Globus pallidus (tissue), 1 donor: ENCODE data around the gene GORAB.

Experiments
- DNase-seq: peaks from one replicate; pipeline ENCODE4 v3.0.0-alpha.2; 2015; ENCODE audit warnings: low spot score

The GORAB gene, protein sequence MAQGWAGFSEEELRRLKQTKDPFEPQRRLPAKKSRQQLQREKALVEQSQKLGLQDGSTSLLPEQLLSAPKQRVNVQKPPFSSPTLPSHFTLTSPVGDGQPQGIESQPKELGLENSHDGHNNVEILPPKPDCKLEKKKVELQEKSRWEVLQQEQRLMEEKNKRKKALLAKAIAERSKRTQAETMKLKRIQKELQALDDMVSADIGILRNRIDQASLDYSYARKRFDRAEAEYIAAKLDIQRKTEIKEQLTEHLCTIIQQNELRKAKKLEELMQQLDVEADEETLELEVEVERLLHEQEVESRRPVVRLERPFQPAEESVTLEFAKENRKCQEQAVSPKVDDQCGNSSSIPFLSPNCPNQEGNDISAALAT

DNA sequence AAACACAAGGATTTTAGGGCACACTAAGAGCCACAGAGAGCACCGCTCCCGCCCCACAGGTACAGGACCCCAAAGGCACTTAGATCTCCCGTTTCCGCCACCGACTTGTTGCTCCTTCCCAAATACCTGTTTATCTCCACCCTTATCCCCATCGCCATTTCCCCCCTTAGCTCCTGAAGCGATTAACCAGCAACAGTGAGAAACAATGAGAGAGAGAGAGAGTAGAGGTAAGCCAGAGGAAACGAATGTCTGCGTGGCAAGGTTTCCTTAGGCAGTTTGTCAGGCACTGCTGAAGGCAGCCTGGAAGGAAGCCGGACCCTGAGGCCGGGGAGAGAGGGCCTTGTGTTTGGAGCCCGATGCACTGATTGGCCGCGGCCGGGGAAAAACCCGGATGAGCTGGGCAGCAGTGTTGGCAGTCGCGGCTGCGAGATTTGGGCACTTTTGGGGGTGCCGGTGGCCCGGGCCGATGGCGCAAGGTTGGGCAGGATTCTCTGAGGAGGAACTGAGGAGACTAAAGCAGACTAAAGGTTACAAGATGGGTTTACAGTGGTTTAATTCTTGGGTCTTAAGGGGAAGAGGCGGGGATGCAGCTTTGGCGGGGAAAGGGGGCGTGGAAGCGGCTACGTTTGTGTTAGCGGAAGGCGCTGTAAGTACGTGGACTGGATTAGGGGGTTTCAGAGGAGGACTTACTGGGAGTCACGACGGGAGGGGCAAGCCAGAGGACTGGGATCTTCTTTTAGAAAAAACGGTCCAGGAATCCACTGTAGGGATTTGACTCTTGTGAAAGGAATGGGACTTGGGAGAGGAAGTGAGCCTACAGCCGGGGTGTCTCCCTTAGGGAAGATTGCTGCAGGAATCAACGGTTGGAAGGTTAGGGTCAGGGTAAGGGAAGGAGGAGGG is at the start of gene GORAB:
TSS of gene GORAB (plus strand) at position 409 of the 900 bp plus-strand sequence. CDS start at position 467, 58 bp downstream.
- peak; percentile 86 for DNase-seq

DNA sequence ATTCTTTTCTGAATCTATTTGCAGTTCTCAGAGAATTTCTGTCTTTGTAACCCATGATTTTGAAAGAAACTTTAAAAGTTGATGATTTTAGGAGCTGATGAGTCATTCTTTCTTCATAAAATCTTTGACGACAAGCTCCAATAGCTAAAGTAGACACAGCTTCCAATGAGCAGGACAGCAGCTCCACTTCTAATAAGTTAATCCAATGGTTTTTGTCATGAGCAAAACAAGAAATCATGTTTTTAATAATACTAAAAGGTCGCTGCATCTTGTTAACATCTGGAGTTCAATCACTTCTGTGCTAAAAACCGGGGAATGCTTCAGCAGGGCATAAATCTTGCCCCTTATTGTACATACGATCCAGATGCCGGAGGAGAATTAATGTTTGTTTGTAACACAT is 48.9 kb upstream of the GORAB start:
- no peak for DNase-seq

DNA sequence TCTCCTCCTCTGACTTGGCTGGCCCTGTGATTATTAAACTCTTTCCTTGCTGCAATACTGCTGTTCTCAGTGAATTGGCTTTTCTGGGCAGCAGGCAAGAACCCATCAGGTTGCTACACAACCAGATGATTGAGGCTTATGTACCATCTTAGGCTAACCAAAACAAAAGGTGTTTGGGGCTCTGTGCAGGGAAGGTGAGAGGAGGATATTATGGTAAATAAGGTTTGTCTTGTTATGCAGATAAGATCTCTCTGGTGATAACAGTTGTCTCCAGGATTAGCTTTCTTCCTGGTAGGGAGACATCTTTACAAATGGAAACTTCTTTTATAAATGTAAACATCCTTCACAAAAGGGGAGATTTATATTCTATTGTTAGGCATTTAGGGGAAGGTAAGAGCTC is 44.5 kb upstream of the GORAB start:
- no peak for DNase-seq

DNA sequence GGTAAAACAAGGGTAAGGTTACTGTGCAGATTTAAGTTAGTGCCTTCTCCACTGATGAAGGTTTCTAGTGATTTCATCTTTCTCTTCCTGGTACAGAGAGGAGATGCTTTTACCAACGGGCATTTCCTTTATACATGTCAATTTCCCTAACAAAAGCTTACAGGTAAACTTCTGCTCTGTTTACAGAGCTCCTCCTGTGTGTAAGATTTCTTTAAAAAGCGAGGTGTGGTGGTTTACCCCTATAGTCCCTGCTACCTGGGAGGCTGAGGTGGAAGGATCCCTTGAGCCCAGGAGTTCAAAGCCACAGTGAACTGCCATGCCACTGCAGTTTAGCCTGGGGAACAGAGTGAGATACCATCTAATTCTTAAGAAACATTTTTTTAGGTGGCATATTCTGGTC is 40.7 kb upstream of the GORAB start:
- no peak for DNase-seq

DNA sequence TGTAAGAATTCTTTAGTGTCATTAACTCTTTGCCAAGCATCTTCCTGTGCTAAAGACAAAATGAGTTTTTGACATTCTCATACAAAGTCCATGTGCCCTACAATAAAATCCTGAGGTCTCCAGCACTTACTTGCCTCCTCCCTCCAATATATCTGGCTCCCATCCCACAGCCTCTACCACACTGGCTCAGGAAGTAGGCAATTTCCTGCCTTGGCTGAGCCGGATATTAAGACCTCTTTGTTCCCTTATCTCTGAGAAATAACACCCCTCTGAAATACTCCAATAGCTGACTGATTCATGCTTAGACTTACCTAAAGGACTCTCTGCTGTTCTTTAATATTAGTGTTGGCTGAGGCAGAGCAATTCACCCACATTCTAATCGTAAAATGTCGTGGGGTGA is 37.6 kb upstream of the GORAB start:
- no peak for DNase-seq

DNA sequence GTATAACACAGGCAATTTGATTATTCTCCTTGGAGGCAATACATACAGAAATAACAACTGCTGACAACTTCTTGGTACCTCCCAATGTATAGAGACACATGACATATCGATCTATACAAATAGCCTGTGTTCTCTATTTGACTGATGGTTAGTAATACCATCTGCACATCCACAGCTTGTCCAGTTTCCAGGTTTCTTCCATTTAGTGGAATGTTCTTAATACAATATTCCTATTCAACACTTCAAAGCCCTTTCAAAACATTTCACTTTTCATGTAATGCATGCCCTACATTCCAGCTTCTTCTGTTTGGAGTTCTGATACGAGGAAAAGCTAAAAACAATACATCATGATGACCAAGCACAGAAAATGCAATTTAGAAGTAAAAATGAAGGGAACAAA is 37.0 kb upstream of the GORAB start:
- DNase-seq: no peak

DNA sequence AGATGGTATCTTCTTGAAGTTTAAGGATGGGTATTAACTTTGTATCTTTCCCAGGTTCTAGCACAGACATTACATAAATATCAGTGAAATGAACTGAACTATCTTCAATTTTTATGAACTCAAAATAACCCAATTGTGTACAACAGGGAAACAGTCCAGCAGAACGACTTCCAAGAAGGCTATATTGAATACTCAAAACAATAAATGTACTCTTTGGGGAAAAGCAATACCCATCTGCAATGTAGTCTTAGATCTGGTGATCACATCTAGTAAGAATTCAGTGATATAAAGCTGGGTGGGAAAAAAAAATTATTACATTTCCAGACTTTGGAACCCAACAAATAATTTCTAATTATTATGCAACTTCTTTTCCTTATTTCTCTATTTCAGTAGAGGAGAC is 33.1 kb upstream of the GORAB start:
- DNase-seq: no peak

DNA sequence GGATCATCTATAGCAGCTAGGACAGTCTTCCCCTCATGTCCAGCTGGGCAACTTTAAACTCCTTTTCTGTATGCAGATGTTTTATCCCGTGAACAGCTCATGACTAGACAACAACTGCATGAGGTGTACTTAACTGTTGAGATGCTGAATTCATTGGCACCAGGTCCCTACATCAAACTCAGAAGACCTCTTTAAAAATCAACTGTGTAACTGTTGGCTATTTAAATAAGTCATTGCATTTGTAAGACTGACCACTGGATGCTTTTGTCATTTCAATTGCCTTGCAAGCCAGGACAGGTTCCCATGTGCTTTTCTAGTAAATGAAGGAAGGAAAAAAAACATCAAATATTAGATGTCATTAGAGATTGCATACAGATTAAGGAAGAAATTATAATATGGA is 28.3 kb upstream of the GORAB start:
- DNase-seq: no peak

DNA sequence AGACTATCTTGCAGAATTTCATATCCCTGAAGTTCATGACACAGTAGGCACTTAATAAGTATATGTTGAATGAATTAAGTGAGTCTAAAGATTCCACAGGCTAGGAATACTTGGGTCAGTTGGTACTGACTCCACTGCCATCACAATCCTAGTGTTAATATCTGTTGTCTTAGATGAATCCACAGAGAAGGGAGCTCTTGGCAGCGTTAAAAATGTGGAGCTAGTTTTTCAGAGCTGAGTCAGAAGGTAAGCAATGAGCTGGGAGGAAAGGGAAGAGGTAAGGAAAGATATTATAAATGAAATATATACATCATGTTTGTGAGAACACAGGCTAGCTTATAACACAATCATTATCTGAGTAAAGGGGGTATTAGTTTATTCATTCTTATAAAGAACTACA is 21.8 kb upstream of the GORAB start:
- no peak for DNase-seq

DNA sequence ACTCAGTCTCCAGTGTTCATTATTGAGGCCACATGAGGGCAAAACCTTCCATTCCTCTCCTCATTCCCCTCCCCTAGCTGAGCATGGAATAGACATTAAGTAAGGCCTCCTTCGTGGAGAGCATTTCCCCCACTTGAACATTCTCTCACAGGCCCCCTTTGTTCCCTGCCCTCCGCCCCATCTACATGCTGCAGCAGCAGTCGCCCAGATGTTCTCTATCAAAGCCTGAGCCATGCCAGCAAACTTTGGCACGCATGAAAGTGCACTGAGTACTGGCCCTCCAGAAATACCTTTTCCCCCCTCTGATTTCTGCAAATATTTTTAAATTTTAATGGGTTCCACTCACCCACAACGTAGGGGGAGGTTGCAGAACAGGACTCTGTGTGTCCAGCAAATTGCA is 20.9 kb upstream of the GORAB start:
- DNase-seq: no peak

DNA sequence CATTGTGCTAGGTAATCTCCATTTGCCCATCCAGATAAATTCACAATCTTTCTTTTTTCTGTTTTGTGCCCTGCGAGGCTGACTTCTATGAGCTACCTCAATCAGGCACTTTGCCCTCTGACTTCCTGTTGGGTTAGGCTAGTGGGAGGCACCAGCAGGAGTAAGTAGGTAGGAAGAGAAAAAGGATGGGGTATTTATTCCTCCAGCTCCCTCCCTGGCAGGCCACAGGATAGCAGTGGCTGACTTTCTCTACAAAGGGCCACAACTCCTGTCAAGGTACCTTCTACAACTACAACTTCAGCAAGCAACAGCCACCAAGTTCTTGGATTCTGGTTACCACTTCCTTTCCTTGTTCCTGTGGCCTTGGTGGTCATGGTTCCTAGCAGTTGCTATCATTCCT is 18.8 kb upstream of the GORAB start:
- no peak for DNase-seq

DNA sequence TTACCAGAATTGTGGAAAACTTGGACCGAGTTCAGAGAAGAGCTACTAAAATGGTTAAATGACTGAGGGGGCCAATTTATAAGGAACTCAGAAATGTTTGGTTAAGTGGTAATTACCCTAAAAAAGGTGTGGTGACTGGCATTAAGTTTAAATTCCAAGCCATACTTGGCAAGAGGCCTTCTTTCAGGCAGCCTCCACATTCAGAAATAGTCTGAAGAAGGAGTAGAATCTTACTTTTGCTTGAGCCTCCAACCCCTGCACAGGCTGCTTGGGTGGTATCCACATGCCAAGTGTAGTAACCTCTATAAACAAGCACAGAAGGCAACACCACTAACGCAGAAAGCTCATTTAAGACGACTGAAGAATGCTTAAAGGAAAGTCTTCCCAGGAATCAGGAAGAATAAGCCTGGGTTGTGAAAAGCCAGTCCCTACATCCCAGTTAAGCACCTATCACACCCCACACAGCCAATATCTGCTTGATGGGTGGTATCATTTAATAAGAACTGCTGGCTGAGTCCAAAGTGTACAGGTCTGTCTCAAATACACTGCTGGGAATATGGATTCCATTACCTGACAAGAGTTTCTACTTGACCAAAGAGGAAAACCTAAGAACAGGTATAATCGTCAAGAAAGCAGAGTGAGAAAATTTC is 13.7 kb upstream of the GORAB start:
- no peak for DNase-seq

DNA sequence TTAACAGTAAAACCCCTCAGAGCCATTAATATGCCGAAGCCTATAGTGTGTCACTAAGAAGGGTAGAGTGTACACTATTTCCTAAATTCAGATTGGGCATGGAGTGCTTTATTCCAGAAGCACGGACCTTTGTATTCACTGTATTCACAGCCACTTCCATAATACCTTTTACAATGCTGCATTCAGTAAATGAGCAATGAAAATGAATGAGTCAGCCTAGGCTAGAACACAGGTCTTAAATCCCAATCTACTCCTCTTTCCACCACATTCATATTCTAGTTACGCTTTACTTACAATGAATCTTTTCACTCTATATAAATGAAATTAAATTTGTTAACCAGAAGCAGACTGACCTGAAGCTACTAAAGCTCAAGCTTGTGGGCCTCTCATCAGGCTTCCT is 13.0 kb upstream of the GORAB start:
- no peak for DNase-seq

DNA sequence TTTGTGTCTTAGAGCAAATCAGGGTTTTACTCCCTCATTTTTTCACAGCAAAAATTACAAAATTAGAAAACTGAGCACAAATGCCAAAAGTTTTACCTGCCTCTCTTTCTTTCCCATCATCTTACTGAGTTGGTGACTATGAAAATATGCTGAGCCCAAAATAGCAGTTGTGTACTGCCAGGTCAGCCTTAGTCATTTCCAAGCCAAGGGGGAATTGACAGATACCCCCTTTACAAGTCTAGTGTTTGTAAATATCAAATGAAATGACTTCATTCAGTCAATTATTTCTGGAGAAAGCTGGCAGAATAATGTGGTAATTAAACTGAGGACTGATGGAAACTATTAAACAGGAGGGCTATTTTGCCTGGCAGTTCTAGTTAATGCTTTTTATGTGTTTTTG is 11.4 kb upstream of the GORAB start:
- no peak for DNase-seq

DNA sequence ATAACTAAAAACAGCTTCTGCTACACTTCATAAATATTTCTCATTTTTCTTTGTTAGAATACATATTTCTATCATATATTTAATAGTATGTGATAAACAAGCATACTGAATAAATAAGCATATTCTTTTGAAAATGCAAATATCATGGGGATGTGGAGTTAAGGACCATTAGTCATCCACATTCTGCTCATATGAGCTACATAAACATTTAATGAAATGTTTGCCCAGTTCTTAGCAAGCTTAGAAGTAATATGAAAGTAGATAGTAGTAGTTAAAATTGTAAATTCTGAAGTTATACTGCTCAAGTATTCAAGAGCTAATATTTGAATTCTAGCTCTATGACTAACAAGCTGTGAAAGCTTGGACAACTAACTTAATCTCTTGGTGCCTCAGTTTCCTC is 10.1 kb upstream of the GORAB start:
- DNase-seq: no peak

DNA sequence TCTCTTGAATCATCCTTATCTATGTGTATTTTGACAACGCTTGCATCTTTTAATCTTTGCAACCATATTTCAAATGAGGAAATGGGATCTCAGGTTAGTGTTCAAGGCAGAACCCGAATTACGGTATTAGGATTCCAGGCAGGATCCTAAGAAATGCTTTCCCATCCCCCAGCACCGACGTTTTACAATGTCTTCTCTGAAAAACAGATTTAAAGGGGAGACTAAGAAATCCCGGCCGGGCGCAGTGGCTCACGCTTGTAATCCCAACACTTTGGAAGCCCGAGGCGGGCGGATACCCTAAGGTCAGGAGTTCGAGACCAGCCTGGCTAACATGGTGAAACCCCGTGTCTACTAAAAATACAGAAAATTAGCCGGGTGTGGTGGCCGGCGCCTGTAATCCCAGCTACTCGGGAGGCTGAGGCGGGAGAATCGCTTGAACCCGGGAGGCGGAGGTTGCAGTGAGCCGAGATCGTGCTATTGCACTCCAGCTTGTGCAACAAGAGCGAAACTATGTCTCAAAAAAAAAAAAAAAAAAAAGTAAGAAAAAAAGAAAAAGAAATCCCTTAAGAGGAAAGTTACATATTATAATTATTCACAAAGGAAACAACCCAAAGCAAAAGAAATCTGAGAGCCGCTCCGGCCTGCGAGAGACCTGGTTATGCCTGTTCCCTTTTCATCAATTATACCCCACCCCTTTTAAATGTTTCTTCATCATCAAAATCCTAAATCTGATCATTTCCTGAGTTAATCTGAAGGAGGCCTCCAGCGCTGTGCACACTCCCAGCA is 801 bp upstream of the GORAB start:
- DNase-seq: no peak

DNA sequence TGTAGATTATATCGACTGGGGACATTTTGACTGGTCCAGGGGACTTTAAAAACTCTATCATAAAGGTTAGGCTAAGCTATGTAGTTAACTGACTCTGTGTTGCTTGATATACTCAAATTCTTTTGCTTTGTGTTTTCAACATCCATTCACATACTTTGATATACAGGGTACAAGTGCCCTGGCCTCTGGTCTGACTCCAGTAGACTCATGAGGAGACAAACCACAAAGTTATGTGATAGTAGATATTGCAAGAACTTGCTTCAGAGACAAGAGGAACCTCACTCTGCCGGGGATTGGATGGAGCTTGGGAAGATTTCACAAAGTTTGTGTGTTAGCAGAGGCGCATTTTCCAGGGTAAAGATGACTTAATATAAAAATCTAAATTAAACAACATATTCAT is 1.3 kb downstream of the GORAB start:
- DNase-seq: no peak

DNA sequence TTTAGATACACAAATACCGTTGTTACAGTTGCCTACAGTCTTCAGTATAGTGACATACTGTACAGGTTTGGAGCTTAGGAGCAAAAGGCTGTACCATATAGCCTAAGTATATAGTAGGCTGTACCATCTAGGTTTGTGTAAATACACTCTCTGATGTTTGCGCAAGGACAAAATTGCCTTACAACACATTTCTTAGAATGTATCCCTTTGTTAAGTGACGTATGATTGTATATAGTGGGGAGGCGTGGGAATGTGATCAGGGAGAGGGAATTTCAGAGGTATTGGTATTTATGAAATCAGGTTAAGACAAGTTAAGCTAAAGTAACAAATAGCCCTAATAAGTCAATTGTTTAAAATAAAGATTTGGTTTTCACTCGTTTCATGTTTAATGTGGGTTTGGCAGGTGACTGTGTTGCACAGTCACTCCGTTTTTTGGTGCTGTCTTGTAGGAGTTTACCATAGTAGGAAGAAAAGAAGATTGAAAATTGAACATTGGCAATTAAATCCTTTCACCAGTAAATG is 2.7 kb downstream of the GORAB start:
- DNase-seq: no peak

DNA sequence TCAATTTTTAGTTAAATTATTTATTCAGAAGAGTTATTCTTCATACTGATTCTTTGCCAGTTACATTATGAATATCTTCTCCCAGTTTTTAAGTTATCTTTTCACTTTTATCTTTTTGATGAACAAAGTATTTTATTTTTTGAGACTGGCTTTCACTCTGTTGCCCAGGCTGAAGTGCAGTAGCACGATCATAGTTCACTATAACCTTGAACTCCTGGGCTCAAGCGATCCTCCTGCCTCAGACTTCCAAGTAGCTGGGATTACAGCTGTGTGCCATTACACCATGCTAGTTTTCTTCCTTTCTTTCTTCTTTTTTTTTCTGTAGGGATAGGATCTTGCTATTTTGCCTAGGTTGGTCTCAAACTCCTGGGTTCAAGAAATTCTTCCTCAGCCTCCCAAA is 3.5 kb downstream of the GORAB start:
- DNase-seq: no peak

DNA sequence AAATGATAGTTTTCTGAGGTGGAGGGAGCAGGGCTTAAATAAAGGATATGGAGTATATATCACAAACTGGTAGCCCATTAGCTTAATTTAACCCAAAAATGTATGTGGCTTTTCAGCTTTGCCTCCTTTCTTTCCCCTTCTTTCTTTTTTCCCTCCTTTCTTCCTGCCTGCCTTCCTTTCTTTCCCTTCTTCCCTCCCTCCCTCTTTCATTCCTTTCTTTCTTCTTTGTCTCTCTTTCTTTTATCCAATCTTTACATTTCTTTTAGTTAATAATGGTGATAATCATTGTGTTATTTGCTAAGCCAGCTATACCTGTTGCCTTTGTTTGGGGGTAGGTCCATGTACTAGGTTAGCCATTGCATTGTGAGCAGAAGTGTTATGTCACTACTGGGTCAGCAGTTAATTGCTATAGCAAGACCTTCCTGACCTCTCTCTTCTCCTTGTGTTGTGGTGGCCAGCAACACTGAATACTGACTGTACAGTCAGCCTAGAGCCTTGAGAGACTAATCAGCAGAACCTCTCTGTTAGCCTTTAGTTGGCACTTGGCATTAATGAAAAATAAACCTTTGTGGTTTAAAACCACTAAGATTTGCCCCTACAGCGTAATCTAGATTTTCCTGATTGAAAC is 5.1 kb downstream of the GORAB start:
- DNase-seq: no peak

DNA sequence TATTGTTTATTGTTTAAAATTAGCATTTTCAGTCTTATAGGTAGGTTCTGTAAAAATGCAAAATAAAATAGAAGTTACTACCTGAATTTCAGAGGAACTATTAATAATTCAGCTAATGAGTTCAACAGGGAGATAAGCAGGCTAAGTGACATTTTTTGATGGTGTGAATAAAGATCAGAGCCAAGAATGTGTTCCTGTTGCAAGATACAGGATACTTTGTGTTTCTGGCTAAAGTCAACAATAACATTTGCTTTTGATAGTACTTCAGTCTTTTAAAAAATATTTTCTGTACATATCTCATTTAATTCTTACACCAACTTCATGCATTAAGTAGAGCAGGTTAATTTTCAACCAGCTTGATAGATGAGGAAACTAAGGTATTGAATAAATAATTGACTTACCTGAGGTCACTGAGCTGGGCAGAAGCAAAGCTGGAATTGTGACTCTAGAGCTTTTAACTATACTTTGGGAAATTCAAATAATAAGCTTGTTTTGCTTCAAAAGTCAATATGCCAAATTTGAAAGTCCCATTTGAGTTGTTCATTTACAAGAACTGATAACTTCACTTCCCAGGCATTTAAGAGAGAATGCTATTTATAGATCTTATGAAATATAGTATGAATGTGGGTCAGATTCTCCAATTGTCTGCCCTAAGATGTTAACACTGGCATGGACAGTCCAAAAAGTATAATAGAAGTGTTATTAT is 6.0 kb downstream of the GORAB start:
- no peak for DNase-seq
